A549 (cell line): ENCODE measurements around the gene KCNIP4.

Source experiments
- CTCF ChIP-seq: fragments of >200 bp; sonication (Bioruptor Twin); formaldehyde crosslinking; IDR thresholded peaks from 3 replicates; pipeline ENCODE4 v1.5.1; 2016
- EP300 ChIP-seq, 2 experiments: fragments of >200 bp; sonication (Bioruptor Twin); formaldehyde crosslinking; IDR thresholded peaks; 2 replicates in 1 of 2; 3 replicates in 1 of 2; pipeline ENCODE4 v1.6.1; 2016 to 2017
- HOXB13 ChIP-seq: fragments of 250-450 bp; sonication (Bioruptor Pico); IDR thresholded peaks from 2 replicates; pipeline ENCODE4 v1.5.0; 2020; ENCODE audit warnings: low read depth, mild to moderate bottlenecking, moderate library complexity
- KDM1A ChIP-seq: fragments of 200-600 bp; sonication (generic); IDR thresholded peaks from 2 replicates; pipeline ENCODE4 v1.6.1; 2016; ENCODE audit warnings: low read depth, mild to moderate bottlenecking
- POLR2A ChIP-seq: IDR thresholded peaks from 2 replicates; pipeline ENCODE4 v1.6.1; 2012; ENCODE audit warnings: mild to moderate bottlenecking, low read length
- TFCP2L1 ChIP-seq: fragments of 250-450 bp; sonication (Bioruptor Pico); IDR thresholded peaks from 2 replicates; pipeline ENCODE4 v1.5.0; 2021; ENCODE audit warnings: mild to moderate bottlenecking

- TF ChIP-seq EP300 (IDR thresholded peaks at IDR 0.05), result no peak
- no peak for TF ChIP-seq CTCF
- TF ChIP-seq POLR2A, result no peak
- TF ChIP-seq KDM1A, result no peak
- TF ChIP-seq TFCP2L1 (CRISPR knock-in tag), result no peak
- TF ChIP-seq HOXB13 (CRISPR knock-in tag), result no peak
These were observed 757.3 kb downstream of the KCNIP4 start for GRCh38 chr4:21191317-21191716.
